ENCODE results near the gene ZNF616.
A peak's percentile ranks its signal among the peaks of the same experiment; 100 is the strongest.
"Not testable (repeated sequence)": the region's sequence is repeated elsewhere in the genome, so short reads cannot be mapped to it uniquely, and the experiment has no call there.

ZNF616 gene

GRCh38 chr19:52102782-52103181, 37.0 kb downstream of the ZNF616 start:
- no peak for DNase-seq (ENCODE audit: low read depth)

GRCh38 chr19:52101866-52102562, 37.7 kb downstream of the ZNF616 start:
- no peak for DNase-seq (ENCODE audit: low read depth)

- no peak for DNase-seq (ENCODE audit: low read depth)
Measured at GRCh38 chr19:52099497-52100138, 40.1 kb downstream of the ZNF616 start.

- DNase-seq (ENCODE audit: low read depth), result not testable (repeated sequence)
Measured at GRCh38 chr19:52096416-52096815, 43.3 kb downstream of the ZNF616 start.

DNA sequence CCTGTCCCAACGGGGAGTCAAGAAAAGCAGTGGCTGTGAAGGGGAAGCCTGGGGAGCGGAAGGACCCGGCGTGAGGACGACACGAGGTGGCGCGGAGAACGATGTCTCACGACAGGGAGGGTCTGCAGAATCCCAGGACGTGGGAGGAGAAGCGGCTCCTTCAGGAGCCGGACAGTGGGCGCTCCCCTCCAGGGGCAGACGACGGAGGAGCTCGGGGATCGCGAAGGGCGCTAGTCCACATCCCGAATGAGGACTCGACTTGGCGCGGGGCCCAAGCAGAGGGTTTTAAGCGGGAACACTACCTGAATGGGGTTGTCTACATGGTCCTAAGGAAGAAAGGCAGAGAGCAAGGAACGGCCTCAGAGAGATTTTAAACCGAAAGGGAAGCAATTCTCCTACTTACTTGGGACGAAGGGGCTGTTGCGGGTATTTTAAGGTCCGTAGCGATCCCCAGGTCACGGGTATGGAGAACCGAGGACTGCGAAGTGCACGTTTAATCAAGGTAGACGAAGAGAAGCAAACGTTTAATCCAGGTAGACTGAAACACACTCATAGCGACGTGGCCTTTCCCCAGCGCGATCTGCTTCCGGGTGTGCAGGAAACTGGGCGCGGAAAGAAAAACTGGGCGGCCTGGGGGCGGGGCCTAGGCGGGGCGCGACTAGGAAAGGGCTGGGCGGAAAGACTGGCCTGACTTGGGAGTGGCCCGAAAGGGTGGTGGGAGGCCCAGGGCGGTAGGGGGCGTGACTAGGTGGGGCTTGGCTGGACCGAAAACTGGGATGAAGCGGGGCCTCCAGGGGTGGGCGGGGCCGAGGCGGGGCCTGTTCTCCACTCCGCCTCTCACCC, 44.3 kb downstream of the ZNF616 start, which contains the start of gene ZNF841:
TSS of gene ZNF841 (minus strand) at position 594 of the 843 bp plus-strand sequence. CDS start 10,964 bp downstream, outside the sequence.
- peak; percentile 88 for DNase-seq (ENCODE audit: low read depth)

GRCh38 chr19:52094526-52095130, 45.1 kb downstream of the ZNF616 start:
- DNase-seq (ENCODE audit: low read depth), result no peak

- DNase-seq (ENCODE audit: low read depth), result no peak
Measured at GRCh38 chr19:52086481-52086880, 53.3 kb downstream of the ZNF616 start.

GRCh38 chr19:52070496-52070895, 69.2 kb downstream of the ZNF616 start:
- no peak for DNase-seq (ENCODE audit: low read depth)

GRCh38 chr19:52069653-52070052, 70.1 kb downstream of the ZNF616 start:
- no peak for DNase-seq (ENCODE audit: low read depth)

GRCh38 chr19:52066258-52066863, 73.4 kb downstream of the ZNF616 start:
- no peak for DNase-seq (ENCODE audit: low read depth)

- DNase-seq (ENCODE audit: low read depth), result no peak
Measured at GRCh38 chr19:52065399-52065798, 74.3 kb downstream of the ZNF616 start.

Measured in HS-27A (cell line).